SK-N-SH (cell line): ENCODE results near the gene MBOAT2. TPM values are rescaled to one million over a fixed set of nuclear protein-coding genes. Genes with fewer than 3 reads are reported as not detected.

Experiments
- CTCF ChIA-PET: fragments of 300-600, 350-600 bp; formaldehyde crosslinking; extraction: SDS; loops from one replicate; lab custom pipeline; 2021; lab: Yijun Ruan, JAX
- POLR2A ChIA-PET: fragments of 350-600 bp; sonication (Branson Sonifier 250); formaldehyde crosslinking; extraction: SDS; loops from one replicate; lab custom pipeline; 2020; ENCODE audit warnings: antibody characterized with exemption, inconsistent platforms; lab: Yijun Ruan, JAX
- DNase-seq: peaks from one replicate; pipeline ENCODE4 v3.0.0; 2012
- H2AFZ ChIP-seq: fragments of 200-600 bp; sonication (generic); 2 replicates; pipeline ENCODE4 v1.8.1; 2016; ENCODE audit warnings: antibody characterized with exemption, mild to moderate bottlenecking, low read depth
- H3F3A ChIP-seq: fragments of 200-600 bp; sonication (generic); replicated peaks from 2 replicates; pipeline ENCODE3; 2016; ENCODE audit warnings: antibody characterized with exemption, mild to moderate bottlenecking; ENCODE audit not compliant: insufficient read depth
- H3K27ac ChIP-seq, 2 experiments: fragments of 200-500 bp in 1 of 2; fragments of 200-600 bp in 1 of 2; sonication (Bioruptor generic) in 1 of 2; sonication (generic), shearing (Covaris generic) in 1 of 2; 2 replicates each; pipeline versions ENCODE4 v1.5.1 to v1.6.1; 2014 to 2016; ENCODE audit warnings: low read depth in 2 of 2, inconsistent platforms in 1 of 2, low read length in 1 of 2, mild to moderate bottlenecking in 1 of 2, mixed read lengths in 1 of 2
- H3K27me3 ChIP-seq: fragments of 200-600 bp; sonication (generic), shearing (Covaris generic); 2 replicates; pipeline ENCODE4 v1.6.1; 2016; ENCODE audit warnings: mixed run types; ENCODE audit not compliant: insufficient read depth
- H3K36me3 ChIP-seq, 2 experiments: fragments of 200-500 bp in 1 of 2; fragments of 200-600 bp in 1 of 2; sonication (Bioruptor generic) in 1 of 2; sonication (generic) in 1 of 2; replicated peaks in 1 of 2; 2 replicates each; pipeline versions ENCODE3 to v1.5.1; 2014 to 2016; ENCODE audit warnings: low read length in 1 of 2, mild to moderate bottlenecking in 1 of 2; ENCODE audit not compliant: insufficient read depth in 2 of 2, control insufficient read depth in 1 of 2
- H3K4me1 ChIP-seq, 2 experiments: fragments of 200-500 bp in 1 of 2; fragments of 200-600 bp in 1 of 2; sonication (Bioruptor generic) in 1 of 2; sonication (generic), shearing (Covaris generic) in 1 of 2; 2 replicates each; pipeline versions ENCODE4 v1.5.1 to v1.6.1; 2014 to 2016; ENCODE audit warnings: low read depth in 1 of 2, low read length in 1 of 2, mixed run types in 1 of 2; ENCODE audit not compliant: insufficient read depth in 2 of 2, control insufficient read depth in 1 of 2
- H3K4me2 ChIP-seq: fragments of 200-600 bp; sonication (generic), shearing (Covaris generic); 2 replicates; pipeline ENCODE4 v1.6.1; 2017; ENCODE audit warnings: mixed run types
- H3K4me3 ChIP-seq, 2 experiments: fragments of 200-500 bp in 1 of 2; fragments of 200-600 bp in 1 of 2; sonication (Bioruptor generic) in 1 of 2; sonication (generic), shearing (Covaris generic) in 1 of 2; 2 replicates each; pipeline versions ENCODE4 v1.5.1 to v1.8.1; 2014 to 2016; ENCODE audit warnings: low read depth in 2 of 2, inconsistent platforms in 1 of 2, low read length in 1 of 2, mild to moderate bottlenecking in 1 of 2, mixed read lengths in 1 of 2, moderate library complexity in 1 of 2
- H3K79me2 ChIP-seq: fragments of 200-600 bp; sonication (generic); 2 replicates; pipeline ENCODE4 v1.8.1; 2017; ENCODE audit warnings: mild to moderate bottlenecking; ENCODE audit not compliant: insufficient read depth
- H3K9ac ChIP-seq: fragments of 200-600 bp; sonication (generic); 2 replicates; pipeline ENCODE4 v1.6.1; 2017; ENCODE audit warnings: mixed run types
- H3K9me2 ChIP-seq: fragments of 200-600 bp; sonication (generic); 2 replicates; pipeline ENCODE4 v1.6.1; 2017; ENCODE audit warnings: mixed run types
- H3K9me3 ChIP-seq: fragments of 200-600 bp; sonication (generic); 2 replicates; pipeline ENCODE4 v1.6.1; 2017; ENCODE audit warnings: mixed run types, mild to moderate bottlenecking, moderate library complexity
- H4K20me1 ChIP-seq: fragments of 200-600 bp; sonication (generic); 2 replicates; pipeline ENCODE4 v1.6.1; 2017; ENCODE audit warnings: mild to moderate bottlenecking, mixed run types; ENCODE audit not compliant: insufficient read depth
- ELF1 ChIP-seq: IDR thresholded peaks from 2 replicates; pipeline ENCODE4 v1.4.0; 2012
- FOXJ3 ChIP-seq: sonication (generic); formaldehyde crosslinking; IDR thresholded peaks from 2 replicates; pipeline ENCODE4 v1.5.1; 2020; ENCODE audit warnings: mild to moderate bottlenecking, missing genetic modification reagents
- GATA2 ChIP-seq: sonication (generic); formaldehyde crosslinking; IDR thresholded peaks from 2 replicates; pipeline ENCODE4 v1.5.0; 2020; ENCODE audit warnings: mild to moderate bottlenecking, missing genetic modification reagents
- MEF2A ChIP-seq: IDR thresholded peaks from 2 replicates; pipeline ENCODE4 v1.4.0; 2012; ENCODE audit warnings: low read depth, borderline replicate concordance
- NRF1 ChIP-seq: IDR thresholded peaks from 2 replicates; pipeline ENCODE4 v1.6.1; 2012; ENCODE audit warnings: low read depth, mild to moderate bottlenecking, low read length
- RCOR1 ChIP-seq: fragments of 150-350 bp; IDR thresholded peaks from 2 replicates; pipeline ENCODE4 v1.6.1; 2017; ENCODE audit warnings: antibody characterized with exemption, low read length
- SMC3 ChIP-seq: IDR thresholded peaks from 2 replicates; pipeline ENCODE4 v1.6.1; 2012; ENCODE audit warnings: low read depth, low read length, improper control_type of control experiment
- TEAD4 ChIP-seq: IDR thresholded peaks from 2 replicates; pipeline ENCODE4 v1.4.0; 2012; ENCODE audit warnings: mild to moderate bottlenecking, borderline replicate concordance; ENCODE audit not compliant: insufficient read depth
- WGBS: methylation state at CpG from one replicate; pipeline ENCODE4 v1.1.6; 2017; ENCODE audit warnings: low lambda C conversion rate; 5-methylcytosine and 5-hydroxymethylcytosine counted together
- polyA plus RNA-seq, 3 experiments: library from polyadenylated mRNA; depleted of rRNA; stranded (reverse); fragments of >200 nt; gene quantifications; 2 replicates each; pipeline ENCODE4 v1.2.3, GENCODE V29; 2012
- TF ChIP-seq, protein P1 (sequence below): IDR thresholded peaks from 2 replicates; pipeline ENCODE4 v1.4.0; 2012; ENCODE audit warnings: low read depth, borderline replicate concordance
- TF ChIP-seq, protein P2 (sequence below): IDR thresholded peaks from 2 replicates; pipeline ENCODE4 v1.6.1; 2012; ENCODE audit warnings: mild to moderate bottlenecking, low read depth, low read length, moderate library complexity
- TF ChIP-seq, protein P3 (sequence below): fragments of 200-600 bp; sonication (generic); IDR thresholded peaks from 2 replicates; pipeline ENCODE4 v1.6.1; 2017; ENCODE audit warnings: antibody characterized with exemption, mild to moderate bottlenecking, moderate library complexity

Gene MBOAT2
- polyA plus RNA-seq, 1 of the 3 experiments (the other 2 are of a cell fraction), result 33.9 TPM

DNA sequence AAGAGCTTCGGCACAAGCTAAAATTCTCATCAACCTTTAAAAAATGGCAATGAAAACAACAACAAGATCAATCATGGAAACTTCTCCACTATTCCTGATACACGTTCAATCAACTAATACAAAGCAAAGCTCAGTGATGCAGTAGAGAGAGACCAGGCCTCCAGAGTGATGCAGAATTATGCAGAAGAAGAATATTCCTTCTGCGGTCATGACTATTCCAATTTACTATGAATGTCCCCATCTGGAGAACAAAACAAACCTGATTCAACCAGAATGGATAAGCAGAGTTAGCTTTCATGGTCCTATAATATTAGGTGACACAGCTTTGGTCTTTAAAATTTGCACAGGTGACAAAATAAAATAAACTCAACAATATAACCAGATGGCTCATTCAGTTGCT lies 12.5 kb upstream of the MBOAT2 start:
- no peak for DNase-seq
- H3K9me2 ChIP-seq, result no peaks in the 10 kb centered on the region
- no peak overlapping the region for H2AFZ ChIP-seq
- ChIA-PET POLR2A (no interaction called here), CTCF (interaction anchor here (1.2 kb wide), 1 partner anchor 9 kb away, joined by 4 read pairs; no protein-coding TSS in a partner anchor)
- H3K4me1 ChIP-seq, result 0 out of 4 replicates have a peak, but pooled peaks cover 0 to 3% of the 10 kb centered on the region in 2 experiments
- H3K9me3 ChIP-seq, result 0 out of 2 replicates have a peak, but pooled peaks cover 2% of the 10 kb centered on the region
- H3K9ac ChIP-seq, result no peak overlapping the region
- H3K27ac ChIP-seq, result no peak overlapping the region
- 88% methylated on average over 3 of the region's 3 CpGs for WGBS
- no peaks in the 10 kb centered on the region for H3K36me3 ChIP-seq
- TF ChIP-seq NRF1, result no peak
- TF ChIP-seq FOXJ3 (CRISPR knock-in tag), result no peak
- no peak for TF ChIP-seq RCOR1
- no peak for TF ChIP-seq GATA2 (CRISPR knock-in tag)
- TF ChIP-seq, protein P1, sequence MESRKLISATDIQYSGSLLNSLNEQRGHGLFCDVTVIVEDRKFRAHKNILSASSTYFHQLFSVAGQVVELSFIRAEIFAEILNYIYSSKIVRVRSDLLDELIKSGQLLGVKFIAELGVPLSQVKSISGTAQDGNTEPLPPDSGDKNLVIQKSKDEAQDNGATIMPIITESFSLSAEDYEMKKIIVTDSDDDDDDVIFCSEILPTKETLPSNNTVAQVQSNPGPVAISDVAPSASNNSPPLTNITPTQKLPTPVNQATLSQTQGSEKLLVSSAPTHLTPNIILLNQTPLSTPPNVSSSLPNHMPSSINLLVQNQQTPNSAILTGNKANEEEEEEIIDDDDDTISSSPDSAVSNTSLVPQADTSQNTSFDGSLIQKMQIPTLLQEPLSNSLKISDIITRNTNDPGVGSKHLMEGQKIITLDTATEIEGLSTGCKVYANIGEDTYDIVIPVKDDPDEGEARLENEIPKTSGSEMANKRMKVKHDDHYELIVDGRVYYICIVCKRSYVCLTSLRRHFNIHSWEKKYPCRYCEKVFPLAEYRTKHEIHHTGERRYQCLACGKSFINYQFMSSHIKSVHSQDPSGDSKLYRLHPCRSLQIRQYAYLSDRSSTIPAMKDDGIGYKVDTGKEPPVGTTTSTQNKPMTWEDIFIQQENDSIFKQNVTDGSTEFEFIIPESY, result no peak
- no peak for TF ChIP-seq ELF1
- TF ChIP-seq SMC3, result no peak
- TF ChIP-seq, protein P2, sequence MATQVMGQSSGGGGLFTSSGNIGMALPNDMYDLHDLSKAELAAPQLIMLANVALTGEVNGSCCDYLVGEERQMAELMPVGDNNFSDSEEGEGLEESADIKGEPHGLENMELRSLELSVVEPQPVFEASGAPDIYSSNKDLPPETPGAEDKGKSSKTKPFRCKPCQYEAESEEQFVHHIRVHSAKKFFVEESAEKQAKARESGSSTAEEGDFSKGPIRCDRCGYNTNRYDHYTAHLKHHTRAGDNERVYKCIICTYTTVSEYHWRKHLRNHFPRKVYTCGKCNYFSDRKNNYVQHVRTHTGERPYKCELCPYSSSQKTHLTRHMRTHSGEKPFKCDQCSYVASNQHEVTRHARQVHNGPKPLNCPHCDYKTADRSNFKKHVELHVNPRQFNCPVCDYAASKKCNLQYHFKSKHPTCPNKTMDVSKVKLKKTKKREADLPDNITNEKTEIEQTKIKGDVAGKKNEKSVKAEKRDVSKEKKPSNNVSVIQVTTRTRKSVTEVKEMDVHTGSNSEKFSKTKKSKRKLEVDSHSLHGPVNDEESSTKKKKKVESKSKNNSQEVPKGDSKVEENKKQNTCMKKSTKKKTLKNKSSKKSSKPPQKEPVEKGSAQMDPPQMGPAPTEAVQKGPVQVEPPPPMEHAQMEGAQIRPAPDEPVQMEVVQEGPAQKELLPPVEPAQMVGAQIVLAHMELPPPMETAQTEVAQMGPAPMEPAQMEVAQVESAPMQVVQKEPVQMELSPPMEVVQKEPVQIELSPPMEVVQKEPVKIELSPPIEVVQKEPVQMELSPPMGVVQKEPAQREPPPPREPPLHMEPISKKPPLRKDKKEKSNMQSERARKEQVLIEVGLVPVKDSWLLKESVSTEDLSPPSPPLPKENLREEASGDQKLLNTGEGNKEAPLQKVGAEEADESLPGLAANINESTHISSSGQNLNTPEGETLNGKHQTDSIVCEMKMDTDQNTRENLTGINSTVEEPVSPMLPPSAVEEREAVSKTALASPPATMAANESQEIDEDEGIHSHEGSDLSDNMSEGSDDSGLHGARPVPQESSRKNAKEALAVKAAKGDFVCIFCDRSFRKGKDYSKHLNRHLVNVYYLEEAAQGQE, result no peak
- TF ChIP-seq, protein P3, sequence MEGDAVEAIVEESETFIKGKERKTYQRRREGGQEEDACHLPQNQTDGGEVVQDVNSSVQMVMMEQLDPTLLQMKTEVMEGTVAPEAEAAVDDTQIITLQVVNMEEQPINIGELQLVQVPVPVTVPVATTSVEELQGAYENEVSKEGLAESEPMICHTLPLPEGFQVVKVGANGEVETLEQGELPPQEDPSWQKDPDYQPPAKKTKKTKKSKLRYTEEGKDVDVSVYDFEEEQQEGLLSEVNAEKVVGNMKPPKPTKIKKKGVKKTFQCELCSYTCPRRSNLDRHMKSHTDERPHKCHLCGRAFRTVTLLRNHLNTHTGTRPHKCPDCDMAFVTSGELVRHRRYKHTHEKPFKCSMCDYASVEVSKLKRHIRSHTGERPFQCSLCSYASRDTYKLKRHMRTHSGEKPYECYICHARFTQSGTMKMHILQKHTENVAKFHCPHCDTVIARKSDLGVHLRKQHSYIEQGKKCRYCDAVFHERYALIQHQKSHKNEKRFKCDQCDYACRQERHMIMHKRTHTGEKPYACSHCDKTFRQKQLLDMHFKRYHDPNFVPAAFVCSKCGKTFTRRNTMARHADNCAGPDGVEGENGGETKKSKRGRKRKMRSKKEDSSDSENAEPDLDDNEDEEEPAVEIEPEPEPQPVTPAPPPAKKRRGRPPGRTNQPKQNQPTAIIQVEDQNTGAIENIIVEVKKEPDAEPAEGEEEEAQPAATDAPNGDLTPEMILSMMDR, result no peak
- no peak for TF ChIP-seq TEAD4
- no peak for TF ChIP-seq MEF2A
- H3K4me2 ChIP-seq, result no peak overlapping the region
- no peaks in the 10 kb centered on the region for H3F3A ChIP-seq
- H4K20me1 ChIP-seq, result no peaks in the 10 kb centered on the region
- H3K4me3 ChIP-seq, result no peak overlapping the region
- no peaks in the 10 kb centered on the region for H3K27me3 ChIP-seq
- no peaks in the 10 kb centered on the region for H3K79me2 ChIP-seq
